ENCODE results near the gene DEGS2.
"Not testable (repeated sequence)": the region's sequence is repeated elsewhere in the genome, so short reads cannot be mapped to it uniquely, and the experiment has no call there.

DEGS2 gene

DNA sequence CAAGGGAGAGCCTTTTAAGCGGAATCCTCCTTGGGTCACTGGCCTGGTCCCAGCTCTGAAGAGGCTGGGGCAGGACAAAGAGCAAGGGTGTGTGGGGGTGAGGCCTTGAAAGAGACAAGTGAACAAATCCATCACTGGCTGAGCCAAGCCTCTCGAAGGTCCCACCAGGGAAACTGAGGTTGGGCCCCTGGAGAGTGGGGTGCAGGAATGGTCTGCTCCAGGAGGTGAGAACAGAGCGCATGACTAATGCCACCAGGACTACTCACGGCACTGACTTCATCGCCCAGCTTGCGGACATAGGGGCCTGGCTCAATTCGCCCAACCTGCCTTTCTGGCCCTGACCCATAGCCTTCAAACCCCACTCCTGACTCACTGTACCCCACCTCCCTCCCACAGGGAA lies 19.2 kb upstream of the DEGS2 start:
- DNase-seq (ENCODE audit: low read depth): no peak

DNA sequence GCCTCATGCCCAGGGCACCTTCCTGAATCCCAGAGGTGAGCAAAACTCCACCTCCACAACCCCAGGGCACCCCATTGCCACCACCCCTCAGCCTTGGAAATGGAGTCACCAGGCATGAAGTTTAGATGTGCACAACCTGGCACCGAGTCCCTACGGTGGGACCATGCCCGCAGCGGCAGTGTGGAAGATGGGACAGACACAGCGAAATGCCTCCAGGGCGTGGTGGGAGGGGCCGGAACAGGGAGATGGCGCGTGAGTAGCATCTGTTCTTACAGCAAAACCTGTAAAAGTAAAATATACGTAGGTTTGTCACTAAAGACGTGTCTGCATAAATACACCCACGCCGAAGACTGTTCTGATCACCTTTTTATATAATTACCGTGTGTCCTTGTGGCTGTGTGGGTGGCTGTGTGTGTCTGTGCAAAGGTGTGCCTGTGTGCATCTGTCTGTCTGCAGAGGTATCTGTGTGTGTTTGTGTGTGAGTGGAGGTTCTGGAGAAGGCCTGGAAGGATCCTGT lies 17.4 kb upstream of the DEGS2 start:
- no peak for DNase-seq (ENCODE audit: low read depth)

DNA sequence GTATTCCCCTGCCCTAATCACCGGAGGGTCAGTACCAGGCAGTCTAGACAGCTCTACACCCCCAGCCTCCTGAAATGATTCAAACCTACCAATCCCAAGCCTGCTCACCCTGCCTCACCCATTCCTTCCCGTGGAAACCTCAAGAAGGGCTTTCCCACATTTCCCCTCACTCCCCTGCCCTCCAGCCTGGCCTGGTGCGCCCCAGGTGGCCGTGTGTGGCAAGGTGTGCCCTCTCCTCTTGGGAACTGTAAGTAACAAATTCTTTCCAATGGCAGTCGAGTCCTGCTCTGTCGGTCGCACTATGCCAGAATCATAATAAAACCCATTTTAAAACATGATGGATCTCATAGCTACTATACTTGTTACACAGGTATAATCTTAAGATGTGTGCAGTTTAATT lies 13.9 kb upstream of the DEGS2 start:
- no peak for DNase-seq (ENCODE audit: low read depth)

DNA sequence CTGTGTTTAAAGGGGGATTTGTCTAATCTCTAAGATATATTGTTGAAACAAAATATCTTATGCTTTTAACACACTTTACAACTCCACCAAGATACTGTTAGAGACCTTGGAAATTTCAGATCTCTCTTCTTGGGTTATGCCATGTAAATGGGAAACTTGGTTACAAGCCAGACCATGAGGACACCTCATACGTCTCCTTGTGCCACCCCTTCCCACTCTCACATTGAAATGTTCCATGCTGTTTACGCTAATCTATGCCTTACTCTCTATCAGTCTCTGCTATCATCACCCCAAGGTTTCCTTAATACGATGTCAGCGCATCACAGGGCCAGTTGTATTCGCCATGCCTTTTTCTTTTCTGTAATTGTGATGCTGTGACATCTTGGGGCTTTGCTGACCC lies 13.4 kb upstream of the DEGS2 start:
- DNase-seq (ENCODE audit: low read depth): no peak

DNA sequence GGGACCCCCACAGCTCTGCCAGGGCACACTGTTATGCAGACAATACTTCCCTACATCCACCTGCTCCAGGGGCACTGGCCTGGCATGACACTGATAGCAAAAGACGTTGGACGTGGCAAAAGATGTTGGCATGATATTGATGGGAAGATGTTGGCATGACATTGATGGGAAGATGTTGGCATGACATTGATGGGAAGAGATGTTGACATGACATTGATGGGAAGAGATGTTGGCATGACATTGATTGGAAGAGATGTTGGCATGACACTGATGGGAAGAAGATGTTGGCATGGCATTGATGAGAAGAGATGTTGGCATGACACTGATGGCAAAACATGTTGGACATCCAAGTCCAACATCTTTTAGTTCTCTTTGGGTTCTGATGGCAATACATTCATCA lies 11.4 kb upstream of the DEGS2 start:
- DNase-seq (ENCODE audit: low read depth): no peak

DNA sequence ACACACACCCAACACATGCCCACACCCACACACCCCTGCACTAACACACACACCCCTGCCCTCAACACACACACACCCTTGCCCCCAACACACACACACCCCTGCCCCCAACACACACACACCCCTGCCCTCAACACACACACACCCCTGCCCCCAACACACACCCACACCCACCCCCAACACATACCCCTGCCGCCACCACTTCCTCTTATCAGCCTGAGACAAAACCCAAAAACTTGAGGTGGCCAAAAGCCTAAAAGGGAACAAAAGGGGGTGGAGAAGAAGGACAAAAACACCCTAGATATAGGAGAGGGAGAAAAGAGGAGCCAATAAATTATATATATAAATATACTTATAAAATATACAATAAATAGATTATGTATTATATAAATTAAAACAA lies 9.1 kb upstream of the DEGS2 start:
- no peak for DNase-seq (ENCODE audit: low read depth)

DNA sequence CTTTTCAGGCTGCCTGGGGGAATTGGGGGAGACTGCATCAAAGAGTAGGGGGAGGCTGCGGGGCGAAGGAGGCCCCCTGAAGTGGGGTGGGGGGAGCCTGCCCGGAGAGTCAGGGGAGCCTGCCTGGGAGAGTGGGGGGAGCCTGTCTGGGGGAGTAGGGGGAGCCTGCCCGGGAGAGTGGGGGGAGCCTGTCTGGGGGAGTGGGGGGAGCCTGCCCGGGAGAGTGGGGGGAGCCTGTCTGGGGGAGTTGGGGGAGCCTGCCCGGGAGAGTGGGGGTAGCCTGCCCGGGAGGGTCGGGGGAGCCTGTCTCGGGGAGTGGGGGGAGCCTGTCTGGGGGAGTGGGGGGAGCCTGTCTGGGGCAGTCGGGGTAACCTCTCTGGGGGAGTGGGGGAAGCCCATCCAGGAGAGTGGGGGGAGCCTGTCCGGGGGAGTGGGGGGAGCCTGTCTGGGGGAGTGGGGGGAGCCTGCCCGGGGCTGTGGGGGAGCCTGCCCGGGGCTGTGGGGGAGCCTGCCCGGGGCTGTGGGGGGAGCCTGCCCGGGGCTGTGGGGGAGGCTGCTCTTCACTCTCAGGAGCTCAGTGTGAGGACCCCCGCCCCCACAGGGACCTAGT lies 6.5 kb upstream of the DEGS2 start:
- no peak for DNase-seq (ENCODE audit: low read depth)

DNA sequence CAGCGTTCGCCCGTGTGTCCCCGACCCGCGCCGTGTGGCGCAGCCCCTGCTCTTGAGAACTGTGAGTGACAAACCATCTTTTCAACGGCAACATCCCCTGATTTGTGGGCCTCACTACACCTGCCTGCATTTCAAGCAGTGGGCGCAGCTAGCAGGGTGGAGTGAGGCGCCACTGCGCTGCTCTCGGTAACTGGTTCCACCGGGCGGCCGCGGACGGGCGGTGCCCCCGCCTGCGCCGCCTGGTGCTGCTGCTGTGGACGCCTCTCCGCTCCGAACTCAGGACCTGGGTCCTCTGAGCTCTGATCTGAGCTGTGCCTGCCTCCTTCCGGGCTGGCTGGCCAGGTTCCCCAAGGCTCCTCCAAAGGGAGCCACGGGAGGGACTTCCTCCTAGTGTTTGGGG lies 5.9 kb upstream of the DEGS2 start:
- no peak for DNase-seq (ENCODE audit: low read depth)

DNA sequence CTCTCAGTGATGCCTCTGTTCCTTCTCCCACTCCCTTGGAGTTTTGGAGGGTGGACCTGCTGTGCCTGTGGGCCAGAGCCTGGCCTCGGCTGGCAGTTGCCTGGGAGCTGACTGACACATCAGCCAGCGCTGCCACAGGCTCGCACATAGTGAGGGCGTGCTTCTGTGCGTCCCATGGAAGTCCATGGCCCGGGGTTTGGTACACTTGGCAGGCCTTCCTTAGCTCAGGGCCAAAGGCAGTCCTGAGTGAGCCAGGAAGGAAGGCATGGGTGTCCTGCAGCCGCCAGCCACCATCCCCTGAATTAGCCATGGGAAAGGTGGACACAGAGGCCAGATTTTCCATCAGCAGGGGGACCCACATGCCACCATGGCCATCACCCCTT lies 1.1 kb upstream of the DEGS2 start:
- DNase-seq (ENCODE audit: low read depth): no peak

DNA sequence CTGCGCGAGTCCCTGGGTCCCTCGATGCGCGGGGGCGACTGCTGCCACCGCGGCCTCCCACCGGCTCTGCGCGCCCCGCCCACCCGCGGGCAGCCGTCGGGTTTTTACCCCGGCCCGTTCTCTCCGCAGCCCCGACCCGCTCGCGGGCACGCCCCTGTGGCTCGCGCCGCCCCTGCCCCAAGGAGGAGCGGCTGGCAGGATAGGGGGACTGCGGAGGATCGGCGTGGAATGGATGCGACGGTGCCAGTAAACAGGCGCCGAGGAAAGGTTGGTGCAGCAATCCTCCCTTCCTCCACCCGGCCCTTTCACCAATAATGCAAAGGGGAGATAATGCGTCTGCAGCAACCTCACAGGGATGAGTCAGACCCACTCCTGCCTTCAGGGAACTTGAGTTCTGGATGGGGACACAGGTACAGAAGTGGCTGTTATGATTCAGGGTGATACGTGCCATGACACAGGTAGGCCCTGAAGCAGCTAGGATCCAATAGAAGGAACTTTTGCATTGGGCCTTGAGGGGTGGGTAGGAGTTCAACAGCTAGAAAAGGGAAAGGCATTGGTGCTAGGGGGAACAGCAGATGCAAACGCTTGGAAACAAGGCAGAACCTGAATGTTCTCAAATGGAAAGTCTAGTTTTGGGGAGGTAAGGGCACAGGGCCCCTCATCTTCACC lies 554 bp upstream of the DEGS2 start:
- DNase-seq (ENCODE audit: low read depth): no peak

DNA sequence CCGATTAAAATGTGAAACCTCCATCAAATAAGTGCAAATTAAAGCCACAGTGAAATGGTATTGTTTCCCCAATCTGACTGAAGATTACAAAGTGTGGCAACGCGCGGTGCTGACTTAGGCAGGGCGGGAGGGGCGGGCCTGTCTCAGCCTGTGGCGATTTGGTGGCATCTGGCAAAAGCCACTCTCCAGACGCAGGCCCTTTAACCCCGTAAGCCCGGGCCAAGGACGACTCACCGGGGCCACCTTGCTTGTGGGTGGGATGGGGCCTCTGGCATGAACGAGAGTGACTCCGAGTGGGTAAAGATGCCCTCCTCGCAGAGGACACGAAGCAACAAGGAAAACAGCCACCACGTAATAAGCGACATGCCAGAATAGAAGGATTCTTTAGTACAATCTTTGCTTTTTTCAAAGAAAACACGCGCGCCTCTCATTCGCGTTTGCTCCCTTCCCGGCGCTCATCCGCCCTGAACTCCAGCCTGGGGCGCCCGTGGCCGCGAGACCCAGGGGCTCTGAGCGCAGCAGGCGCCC lies 815 bp downstream of the DEGS2 start:
- no peak for DNase-seq (ENCODE audit: low read depth)

DNA sequence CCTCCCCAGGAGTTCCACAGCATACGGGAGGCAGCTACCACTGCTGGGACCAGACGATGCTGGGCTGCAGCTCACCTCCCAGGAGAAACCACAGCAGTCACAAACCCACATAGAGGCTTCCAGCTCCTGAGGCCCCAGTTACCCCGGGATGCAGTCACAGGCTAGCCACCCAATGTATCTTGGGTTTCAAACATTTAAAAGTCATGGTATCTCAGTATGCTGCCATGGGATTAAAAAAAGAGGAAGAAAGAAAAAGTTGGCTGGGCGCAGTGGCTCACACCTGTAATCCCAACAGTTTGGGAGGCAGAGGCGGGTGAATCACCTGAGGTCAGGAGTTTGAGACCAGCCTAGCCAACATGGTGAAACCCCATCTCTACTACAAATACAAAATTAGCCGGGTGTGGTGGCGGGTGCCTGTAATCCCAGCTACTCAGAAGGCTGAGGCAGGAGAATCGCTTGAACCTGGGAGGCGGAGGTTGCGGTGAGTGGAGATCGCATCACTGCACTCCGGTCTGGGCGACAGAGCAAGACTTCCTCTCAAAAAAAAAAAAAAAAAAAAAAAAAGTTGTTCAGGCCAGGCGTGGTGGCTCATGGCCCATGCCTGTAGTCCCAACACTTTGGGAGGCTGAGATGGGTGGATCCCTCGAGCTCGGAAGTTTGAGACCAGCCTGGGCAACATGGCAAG lies 1.8 kb downstream of the DEGS2 start:
- DNase-seq (ENCODE audit: low read depth): not testable (repeated sequence)

DNA sequence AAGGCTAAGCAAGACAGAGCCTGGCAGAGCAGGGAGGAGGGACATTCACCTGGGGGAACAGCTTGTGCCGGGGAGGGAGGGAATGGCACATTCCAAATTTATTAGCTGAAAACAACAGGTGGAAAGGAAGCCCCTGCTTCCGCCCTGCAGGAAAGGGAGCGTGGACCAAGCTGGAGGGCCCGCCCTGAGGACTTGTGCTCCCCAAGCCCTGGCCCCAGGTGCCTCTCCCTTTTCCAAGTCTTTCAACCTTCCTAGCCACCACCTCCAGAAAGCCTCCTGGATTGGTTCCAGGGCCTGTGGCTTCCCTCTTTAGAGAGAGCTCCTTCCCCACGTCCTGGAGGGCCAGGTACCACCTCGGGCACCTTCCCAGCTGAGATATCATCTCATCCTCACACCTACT lies 2.7 kb downstream of the DEGS2 start:
- no peak for DNase-seq (ENCODE audit: low read depth)

DNA sequence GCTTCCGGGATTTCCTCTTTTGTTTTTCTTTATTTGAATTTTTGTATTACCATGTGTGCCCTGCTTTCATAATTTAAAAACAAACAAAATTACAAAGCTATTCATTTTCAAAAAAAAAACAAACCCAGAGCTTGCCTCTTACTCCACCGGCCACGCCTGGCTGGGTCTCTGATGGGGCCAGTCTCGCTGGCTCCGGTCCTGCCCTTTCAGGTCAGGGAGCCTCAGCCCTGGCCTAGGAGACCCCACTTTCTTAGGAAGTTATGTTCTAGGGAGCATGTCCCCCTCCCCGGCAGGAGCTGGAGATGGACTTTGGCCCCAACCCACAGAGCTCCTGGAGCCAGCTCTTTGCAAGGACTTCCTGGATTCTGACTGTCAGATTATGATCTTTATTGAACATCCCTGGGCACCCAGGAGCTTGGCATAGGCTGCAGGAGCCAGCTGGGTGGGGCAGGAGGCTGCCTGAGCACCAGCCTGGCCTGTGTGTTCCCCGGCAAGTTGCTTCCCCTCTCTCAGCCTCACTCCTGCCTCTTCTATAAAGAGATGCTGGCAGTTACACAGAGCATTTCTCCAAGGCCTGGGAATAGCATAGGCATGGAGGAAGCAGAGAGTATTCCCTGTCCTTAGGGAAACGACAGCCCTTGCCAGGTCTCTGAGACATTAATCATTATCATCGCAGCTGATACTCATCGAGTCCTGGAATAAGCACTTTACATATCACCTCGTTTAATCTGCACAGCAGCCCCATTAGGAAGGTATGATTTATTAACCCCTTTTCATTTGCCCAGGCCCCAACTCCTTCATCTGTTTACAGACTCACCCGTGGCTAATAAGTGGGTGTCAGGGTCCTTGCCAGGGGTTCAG lies 3.5 kb downstream of the DEGS2 start:
- DNase-seq (ENCODE audit: low read depth): no peak

DNA sequence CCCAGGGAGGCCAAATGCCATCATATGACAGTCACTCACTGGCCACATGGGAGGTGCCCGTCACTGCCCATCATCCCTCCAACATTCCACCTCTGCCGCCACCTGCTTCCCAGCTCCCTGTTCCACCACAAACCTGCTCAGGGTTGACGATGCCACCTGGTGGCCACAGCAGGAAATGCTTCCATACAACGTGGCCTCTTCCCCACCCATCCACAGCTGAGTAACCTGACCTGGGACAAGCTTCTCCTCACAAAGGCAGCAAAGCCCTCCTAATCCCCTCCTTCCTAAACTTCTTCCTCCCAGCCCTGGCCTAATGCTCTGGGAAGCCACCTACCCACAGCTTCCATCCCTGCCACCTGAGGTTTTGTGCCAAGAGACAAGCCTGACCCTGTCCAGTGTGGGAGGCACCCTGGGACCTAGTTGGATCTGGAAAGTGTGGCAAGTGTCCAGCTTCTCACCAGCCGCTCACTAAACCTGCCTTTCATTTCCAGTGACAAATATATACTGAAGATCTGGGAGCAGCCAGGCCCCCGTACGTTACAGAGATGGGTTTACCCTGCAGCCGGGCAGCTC lies 4.3 kb downstream of the DEGS2 start:
- no peak for DNase-seq (ENCODE audit: low read depth)

DNA sequence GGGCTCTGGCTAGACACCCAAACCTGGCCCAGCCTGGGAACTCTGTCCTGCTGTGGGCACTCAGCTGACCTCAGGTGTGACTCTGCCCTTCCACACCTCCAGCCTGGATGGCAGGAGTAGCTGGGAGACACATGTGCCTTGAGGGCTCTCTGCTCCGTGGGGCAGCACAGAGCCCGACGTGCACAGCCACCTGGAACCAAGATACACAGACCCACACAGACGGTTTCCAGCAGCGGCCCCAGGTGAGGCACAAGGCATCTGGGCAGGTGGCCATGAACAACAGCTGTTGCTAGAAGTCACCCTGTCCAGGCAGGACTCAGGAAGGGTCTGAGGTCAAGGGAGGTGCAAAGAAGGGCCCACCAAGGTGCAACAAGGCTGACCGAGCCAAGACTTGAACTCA lies 5.9 kb downstream of the DEGS2 start:
- DNase-seq (ENCODE audit: low read depth): no peak

DNA sequence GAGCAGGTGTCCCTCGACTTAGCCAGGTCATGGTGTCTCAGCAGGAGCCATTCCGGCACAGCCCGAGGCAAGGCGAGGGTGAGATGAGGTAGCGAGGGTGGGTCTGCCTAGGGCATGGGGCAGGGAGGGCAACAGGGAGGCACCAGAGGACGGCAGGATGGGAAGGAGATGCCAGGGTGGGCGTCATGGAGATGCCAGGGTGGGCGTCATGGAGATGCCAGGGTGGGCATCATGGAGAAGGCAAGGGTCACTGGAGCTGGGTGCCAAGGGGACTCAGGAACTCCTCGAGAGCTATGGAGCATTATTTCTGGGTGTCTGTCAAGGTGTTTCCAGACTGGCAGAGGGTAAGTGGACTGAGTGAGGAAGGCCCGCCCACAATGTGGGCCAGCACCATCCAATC lies 7.4 kb downstream of the DEGS2 start:
- no peak for DNase-seq (ENCODE audit: low read depth)

DNA sequence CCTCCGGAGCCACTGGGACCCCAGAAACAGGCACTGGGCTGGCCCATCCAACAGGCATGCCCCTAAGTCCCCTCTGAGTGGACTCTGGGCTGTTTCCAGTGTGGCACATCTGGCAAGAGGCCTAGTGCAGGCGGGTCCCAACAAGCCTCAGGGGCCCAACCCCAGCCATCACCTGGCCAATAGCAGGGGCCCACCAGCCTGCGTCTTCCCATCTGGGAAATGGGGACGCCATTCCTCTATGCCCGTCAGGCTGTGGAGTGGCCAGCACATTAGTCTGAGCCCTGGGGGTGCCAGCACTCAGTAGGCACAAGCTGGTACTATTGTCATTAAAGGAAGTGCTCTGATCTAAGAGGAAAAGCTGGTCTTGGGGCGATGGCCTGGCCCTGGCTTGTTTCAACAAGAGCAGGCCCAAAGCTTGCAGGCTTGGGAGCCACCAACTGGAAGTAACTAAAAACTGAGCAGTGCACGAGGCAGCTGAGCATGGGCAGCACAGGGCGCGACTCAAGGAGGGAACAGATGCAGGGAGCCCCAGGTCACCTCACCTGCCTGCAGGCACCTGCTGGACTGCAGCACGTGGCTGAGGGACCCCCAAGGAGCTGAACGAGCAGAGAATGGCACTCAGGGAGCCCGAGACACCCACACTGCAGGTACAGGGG lies 8.4 kb downstream of the DEGS2 start:
- DNase-seq (ENCODE audit: low read depth): no peak

DNA sequence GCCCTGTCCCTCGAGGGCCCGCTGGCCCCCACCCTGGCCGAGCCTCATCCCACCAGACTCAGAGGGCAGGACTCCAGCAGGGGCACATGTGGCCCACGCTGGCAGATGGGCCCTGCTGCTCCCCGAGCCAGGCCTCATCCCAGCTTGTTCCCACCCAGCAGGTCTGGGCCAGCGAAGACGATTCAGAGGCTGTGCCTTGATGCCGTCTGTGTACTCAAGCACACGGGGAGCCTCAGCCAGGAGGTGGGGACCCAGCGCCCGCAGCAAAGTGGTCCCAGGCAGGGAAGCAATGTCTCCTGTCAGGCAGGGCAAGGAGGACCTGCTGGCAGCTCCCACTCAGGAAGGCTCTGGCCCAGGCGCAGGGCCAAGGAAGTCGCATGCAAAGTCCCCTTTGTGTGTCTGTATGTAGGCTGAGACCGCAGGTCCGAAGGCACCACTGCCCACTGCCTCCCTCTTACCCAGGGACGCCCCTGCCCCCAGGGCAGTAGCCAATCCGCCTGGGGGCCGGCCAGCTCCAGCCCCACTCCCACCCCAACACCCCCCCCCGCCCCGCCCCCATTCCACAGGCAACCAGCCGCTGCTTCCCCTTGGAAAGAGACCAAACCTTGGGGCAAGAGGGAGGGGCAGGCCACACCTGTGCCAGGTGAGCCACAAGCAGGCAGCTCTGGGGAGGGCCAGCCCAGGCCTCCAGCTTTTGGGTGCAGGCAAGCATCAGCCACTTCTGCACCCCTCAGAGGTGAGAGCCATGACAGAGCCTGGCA lies 9.4 kb downstream of the DEGS2 start:
- DNase-seq (ENCODE audit: low read depth): no peak

DNA sequence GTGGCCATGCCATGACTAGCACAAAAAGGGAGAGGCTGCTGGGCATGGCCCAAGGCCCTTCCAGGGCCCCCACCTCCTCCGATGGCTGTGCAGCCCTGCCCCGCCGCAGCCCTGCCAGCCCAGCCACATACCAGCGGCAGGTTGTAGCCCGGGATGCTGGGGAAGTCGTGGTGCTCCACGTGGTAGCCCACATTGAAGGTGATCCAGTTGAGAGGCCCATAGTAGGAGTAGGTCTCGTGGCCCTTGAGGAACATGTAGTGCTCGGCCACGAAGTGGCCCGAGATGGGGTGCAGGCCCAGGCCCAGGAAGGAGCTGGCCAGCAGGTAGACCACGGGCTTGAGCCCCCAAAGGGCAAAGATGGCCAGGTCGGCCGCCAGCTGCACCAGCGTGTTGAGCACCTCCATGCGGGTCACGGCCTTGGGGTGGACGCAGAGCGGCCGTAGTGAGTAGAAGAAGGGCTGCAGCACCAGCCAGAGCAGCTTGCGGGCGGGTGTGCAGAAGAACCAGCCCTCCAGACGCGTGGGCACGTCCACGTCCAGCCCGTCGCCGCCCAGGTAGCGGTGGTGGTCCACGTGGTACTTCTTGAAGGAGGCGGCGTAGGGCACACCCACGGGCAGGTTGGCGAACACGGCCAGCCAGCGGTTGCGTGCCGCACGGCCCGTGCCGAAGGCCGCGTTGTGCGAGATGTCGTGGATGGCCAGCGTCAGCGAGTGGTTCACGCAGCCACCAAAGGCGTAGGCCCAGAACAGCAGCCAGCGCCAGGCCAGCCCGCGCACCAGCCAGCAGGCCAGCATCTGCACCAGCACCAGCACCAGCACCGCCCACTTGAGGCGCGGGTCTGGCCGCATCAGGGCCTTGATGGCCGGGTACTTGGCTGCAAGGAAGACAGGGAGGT lies 10.4 kb downstream of the DEGS2 start:
- DNase-seq (ENCODE audit: low read depth): no peak

All from activated gamma-delta T cell treated with anti-CD3 and anti-CD28 coated beads, Interleukin-2, amount 50 U/mL, for 16 hours (primary cell).